ENCODE measurements around the gene PPP6R2. TPM values are rescaled to one million over a fixed set of nuclear protein-coding genes. Genes with fewer than 3 reads are reported as not detected.

Gene PPP6R2
- total RNA-seq, 2 experiments from 2014 or later: 38.3 to 41.2 TPM

DNA sequence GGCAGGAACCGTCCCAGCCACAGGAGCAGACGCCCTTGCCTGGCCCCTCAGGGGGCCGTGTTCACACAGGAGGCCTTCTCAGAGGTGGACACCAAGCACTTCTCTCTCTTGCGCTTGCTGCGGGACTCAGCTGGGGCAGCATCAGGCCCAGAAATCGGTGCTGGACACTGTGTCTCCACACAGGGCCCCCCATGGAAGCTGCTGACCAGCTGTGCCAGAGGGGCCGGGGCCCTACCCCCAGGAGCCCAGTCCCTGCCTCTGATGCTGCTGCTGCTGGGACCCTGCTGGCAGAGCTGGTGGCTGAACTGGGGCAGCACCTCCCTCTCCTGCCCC is 39.6 kb upstream of the PPP6R2 start:
- no peak overlapping the region for H3K27ac Mint-ChIP-seq
- H3K36me3 Mint-ChIP-seq: no peaks in the 10 kb centered on the region
- no peak overlapping the region for H3K4me3 Mint-ChIP-seq
- DNase-seq: no peak
- H3K9me3 Mint-ChIP-seq: no peaks in the 10 kb centered on the region
- H3K27me3 Mint-ChIP-seq: peaks cover 21% of the 10 kb centered on the region
- H3K4me1 Mint-ChIP-seq: peaks cover 9% of the 10 kb centered on the region

DNA sequence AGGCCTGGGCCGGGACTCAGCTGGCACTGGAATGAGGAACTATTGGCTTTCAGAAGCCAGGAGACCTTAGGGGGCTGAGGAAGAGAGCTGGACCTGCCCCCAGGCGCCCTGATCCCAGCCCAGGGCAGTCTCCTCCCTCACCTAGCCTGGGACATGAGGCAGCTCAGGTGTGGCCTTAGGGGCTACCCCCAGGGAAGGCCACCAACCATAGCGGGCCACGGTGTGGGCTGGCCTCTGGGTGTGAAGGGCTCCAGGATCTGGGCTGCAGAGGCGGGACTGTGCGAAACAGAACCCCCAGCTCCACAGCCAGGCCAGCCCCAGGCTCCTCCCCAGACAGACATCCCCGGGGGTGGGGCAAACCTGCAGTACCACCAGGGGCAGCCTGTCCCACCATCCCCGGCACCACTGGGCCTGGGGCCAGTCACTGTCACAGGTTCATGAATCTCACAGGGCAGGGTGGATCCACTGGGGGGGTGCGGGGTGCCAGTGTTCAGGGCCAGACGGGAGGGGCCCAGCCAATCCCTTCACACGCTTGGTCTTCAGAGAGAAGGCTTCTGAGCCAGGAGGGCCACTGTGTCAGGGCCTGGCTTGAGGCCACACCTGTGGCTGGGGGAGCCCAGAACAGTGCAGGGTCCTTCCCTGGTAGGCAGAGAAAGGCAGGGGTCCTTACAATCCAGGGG is 39.1 kb upstream of the PPP6R2 start:
- peaks cover 11% of the 10 kb centered on the region for H3K4me1 Mint-ChIP-seq
- DNase-seq: no peak

DNA sequence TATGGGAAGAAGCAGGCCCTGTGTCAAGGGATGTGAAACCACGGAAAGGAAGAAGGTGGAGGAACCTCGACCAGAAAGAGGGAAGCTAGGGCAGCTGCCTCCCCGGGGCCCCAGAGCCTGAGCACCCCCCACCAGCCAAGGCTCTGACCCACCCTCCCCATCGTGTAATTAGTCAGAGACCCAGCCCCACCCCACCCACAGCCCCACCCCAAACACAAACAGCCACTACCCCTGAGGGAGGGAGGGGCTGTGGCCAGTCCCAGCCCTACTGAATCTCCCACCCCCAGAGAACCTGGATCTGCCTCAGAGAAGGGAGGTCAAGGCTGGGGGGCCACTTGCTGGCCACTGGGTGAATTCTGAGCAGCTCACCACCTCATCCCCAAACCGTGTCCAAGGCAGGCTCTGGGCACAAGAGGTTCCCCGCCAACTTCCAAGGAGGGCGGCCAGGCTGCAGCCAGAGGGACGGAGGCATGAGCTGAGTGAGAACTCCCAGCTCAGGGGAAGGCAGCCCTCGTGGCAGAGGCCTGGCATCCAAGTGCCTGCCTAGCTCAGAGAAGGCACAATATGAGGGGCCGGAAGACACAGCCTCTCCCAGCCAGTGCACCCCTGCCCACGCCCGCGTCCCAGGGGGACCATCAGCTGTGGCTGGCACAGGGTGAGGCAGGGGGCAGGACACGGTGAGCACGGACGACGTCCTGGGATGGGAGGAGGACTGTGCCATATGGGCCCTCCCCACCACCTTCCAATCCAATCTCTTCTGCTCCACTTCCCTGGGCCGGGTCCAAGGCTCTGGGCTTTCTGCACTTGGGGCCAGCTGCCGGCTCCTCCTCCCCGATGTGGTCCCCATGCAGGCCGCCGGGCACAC is 38.4 kb upstream of the PPP6R2 start:
- Mint-ChIP-seq H3K27ac (no peak overlapping the region), H3K9me3 (no peaks in the 10 kb centered on the region), H3K27me3 (peaks cover 19% of the 10 kb centered on the region), H3K4me3 (no peak overlapping the region), H3K4me1 (peaks cover 11% of the 10 kb centered on the region), H3K36me3 (no peaks in the 10 kb centered on the region)
- DNase-seq: no peak

More for the DNA sequence above, 39.1 kb upstream of the PPP6R2 start:
- Mint-ChIP-seq H3K36me3 (no peaks in the 10 kb centered on the region), H3K27me3 (peaks cover 19% of the 10 kb centered on the region), H3K9me3 (no peaks in the 10 kb centered on the region), H3K4me3 (no peak overlapping the region), H3K27ac (no peak overlapping the region)

DNA sequence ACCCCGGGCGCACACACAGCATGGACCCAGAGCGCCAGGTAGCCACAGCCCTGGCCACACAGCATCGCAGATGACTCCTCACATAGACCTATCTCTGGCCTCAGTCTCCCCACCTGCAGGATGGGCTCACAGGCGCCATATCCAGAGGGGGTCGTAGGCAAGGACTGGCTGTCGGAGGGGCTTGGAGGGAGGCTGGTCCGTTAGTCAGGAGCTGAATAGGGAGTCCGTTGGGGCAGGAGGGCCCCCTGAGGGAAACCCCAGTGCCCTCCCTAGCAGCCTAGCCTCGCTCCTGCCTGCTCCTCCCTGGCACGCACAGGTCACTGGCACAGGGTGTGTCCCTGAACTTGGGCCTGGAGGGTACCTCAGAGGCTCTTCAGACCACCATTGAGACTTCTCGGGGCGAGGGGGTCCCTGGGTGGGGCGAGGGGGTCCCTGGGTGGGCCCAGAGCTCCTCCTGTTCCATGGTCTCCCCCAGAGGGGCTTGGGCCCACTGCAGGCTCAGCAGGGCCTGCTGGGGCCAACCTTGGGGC is 37.7 kb upstream of the PPP6R2 start:
- DNase-seq: no peak
- Mint-ChIP-seq H3K27me3 (peaks cover 19% of the 10 kb centered on the region), H3K4me3 (no peak overlapping the region), H3K4me1 (peaks cover 11% of the 10 kb centered on the region), H3K9me3 (no peaks in the 10 kb centered on the region), H3K36me3 (no peaks in the 10 kb centered on the region), H3K27ac (no peak overlapping the region)

DNA sequence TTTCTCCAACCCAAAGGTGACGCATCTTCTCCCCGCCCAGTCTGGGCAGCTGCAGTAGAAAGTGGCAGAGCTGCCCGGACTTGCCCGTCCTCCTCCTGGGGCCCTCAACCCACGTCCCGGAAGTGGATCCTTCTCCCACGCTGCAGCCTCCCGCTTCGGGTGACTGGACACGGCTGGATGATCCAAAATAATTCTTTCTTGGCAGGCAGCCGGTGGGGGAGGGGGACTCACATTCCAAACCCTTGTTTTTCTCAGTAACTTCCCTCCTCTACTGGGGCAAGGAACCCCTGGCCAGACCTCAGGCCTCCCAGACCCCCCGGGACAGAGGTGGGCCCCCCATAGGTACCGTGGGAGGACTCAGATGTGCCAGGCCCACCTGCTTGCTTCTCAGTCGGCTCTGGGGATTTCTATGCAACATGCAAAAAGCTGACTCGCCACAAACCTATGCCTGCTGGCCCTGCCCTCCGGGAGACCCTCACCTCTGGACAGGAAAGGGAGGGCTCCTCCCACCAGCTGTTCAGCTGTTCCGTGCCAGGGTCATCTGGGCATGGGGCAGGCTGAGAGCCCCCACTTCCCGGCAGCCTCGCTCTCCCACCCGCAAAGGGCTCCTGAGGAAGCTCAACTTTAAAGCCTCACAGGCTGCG is 37.1 kb upstream of the PPP6R2 start:
- no peak for DNase-seq
- H3K27ac Mint-ChIP-seq: no peak overlapping the region
- no peaks in the 10 kb centered on the region for H3K9me3 Mint-ChIP-seq
- H3K27me3 Mint-ChIP-seq: peaks cover 17% of the 10 kb centered on the region
- H3K4me3 Mint-ChIP-seq: peak overlapping the region; percentile 57
- H3K36me3 Mint-ChIP-seq: no peaks in the 10 kb centered on the region
- H3K4me1 Mint-ChIP-seq: peaks cover 11% of the 10 kb centered on the region

DNA sequence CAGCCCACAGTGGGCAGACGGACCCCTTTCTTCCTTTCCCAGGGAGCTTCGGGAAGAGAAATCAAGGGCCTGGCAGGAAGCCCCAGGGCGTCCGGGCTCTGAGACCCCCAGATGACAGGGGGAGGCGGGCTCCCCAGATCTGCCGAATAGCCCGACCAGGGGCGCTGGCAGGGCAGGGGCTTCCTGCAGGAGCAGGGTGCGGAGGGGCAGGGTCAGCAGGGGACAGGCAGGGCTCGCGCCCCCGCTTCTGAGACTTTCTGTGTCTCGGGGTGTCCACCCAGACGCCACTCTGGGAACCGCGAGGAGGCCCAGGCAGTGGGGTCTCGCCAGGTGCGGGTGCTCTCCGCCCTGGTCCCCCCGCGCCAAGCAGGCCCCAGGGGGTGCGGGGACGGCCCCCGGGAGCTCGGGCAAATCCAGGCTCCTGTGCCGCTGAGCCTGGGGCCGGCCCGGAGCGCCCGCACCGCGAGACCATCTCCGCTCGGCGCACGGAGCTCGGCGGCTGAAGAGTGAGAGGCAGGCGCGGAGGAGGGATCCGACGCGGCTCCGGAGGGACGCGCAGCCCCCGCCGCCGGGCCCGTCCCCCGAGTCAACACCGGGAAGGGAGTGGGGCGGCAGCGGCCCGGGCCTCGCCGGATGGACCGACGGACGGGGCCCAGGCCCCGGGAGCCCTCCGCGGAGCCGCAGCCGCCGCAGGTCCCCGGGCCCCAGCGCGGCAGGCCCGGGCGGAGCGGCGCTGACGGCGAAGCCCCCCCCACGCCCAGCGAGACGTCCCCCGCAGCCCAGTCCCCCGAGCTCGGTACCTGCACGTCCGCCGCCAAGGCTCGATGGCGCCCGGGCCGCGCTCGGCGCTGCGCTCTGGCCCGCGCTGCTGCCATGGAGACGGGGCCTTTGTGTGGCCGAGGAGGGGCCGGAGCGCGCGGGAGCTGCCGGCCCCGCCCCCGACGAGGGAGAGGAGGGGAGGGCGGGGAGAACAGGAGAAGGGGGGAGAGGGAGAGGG is 36.1 kb upstream of the PPP6R2 start, which contains the start of gene PLXNB2:
PLXNB2 (minus strand) TSS at position 894 of the 997 bp plus-strand sequence. CDS start 17,062 bp downstream, outside the sequence.
- Mint-ChIP-seq H3K9me3 (no peaks in the 10 kb centered on the region), H3K36me3 (no peaks in the 10 kb centered on the region), H3K27me3 (peaks cover 15% of the 10 kb centered on the region), H3K27ac (no peak within 1 kb of the TSS), H3K4me3 (no peak within 1 kb of the TSS), H3K4me1 (peaks cover 11% of the 10 kb centered on the region)
- peak; percentile 49 for DNase-seq

DNA sequence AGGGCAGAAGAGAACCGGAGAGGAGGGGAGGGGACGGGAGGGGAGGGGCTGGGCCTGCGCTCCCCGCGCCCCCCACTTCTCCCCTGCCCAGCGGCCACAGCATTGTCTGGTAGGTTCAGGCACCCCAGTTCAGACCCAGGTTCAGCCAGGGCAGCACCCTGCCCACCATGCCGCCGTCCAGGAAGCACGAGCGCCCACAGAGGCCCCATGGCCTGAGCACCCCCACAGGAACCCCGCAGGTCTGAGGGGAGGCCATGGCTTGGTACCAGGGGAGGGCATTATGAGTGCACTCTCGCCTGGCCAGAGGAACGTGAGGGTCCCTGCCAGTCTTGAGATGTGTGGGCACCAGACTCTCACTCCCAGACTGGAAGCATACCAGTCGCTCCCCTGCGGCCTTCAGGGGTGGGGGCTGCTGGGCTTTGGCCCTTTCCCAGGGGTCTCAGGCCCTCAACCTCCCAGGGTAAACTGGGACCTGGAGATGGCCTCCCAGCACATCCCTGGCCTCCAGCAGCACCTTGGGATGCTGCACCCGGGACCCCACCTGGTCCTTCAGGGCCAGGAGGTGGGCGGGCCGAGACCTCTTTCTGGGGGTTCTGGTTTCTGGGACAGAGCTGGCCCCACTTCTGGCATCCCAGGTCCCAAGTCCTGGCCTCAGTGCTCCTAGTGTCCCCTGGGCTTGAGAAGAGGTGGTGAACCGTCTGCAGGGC is 35.1 kb upstream of the PPP6R2 start:
- Mint-ChIP-seq H3K9me3 (no peaks in the 10 kb centered on the region), H3K4me1 (peaks cover 11% of the 10 kb centered on the region), H3K36me3 (no peaks in the 10 kb centered on the region), H3K27ac (no peak overlapping the region), H3K27me3 (peaks cover 15% of the 10 kb centered on the region), H3K4me3 (no peak overlapping the region)
- no peak for DNase-seq

DNA sequence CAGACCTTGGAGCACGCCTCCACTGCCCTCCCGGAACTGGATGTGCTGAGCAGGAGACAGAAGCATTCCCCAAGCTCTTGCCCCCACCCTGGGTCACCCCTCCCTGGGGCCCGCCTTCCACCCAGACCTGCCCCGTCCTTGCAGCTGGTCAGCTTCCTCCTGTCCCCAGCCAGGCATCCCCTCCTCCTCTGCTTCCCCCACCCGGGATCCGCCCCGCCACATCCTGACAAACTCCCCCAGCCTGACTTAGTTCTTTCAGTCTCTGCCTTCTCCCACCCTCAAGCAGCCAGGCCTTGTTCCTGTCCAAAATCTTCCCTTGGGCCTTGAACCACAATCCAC is 34.6 kb upstream of the PPP6R2 start:
- Mint-ChIP-seq H3K4me1 (peaks cover 11% of the 10 kb centered on the region), H3K27me3 (peaks cover 15% of the 10 kb centered on the region), H3K27ac (no peak overlapping the region), H3K9me3 (no peaks in the 10 kb centered on the region), H3K4me3 (no peak overlapping the region), H3K36me3 (no peaks in the 10 kb centered on the region)
- no peak for DNase-seq

DNA sequence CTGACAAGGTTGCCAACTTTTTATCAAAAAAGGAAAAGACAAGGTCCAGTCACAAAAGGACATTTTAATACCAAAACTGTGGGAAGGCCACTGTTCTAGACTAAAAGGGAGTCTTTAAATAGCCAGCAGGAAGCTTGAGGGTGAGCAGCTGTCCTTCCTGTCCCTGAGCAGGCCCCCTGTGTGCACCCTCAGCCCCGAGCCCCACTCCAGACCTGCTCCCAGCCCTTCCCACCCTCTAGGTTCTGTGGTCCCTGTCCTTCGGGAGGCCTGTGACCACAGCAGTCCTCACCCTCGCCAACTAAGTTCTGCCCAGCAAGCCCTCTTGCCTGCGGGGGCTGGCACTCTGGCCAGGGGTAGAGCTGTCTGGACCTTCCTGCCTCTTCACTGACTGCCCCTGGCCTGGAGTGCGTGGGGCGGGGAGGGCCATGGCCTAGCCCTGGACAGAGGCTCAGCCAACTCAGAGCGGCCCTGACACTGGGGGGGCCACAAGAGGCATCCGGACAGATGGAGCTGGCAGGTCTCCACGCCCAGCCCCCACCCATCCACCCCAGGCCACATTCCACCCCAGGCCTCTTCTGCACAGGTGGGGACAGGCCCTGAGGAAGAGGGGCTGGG is 34.0 kb upstream of the PPP6R2 start:
- Mint-ChIP-seq H3K27me3 (peaks cover 14% of the 10 kb centered on the region), H3K9me3 (no peaks in the 10 kb centered on the region), H3K4me1 (peaks cover 13% of the 10 kb centered on the region), H3K36me3 (no peaks in the 10 kb centered on the region), H3K27ac (no peak overlapping the region), H3K4me3 (no peak overlapping the region)
- DNase-seq: no peak

DNA sequence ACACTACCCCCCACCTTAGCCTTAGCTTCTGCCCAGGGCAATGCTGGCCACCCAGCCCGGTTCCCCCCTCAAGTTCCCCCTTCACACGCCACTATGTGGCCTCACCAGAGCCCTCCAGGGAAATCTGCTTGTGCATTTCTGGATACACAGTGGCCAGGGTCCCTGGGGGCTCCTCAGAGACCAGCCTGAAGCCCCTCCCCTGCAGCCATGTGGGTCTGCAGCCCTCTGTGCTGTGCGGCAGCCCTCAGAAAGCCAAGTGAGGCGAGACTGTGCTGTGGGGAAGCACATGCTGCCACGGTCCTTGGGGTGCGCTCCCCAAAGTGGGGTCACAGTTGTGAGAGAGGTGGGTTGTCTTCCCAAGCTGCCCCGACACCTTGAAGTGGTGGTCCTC is 33.5 kb upstream of the PPP6R2 start:
- H3K27me3 Mint-ChIP-seq: peaks cover 11% of the 10 kb centered on the region
- peaks cover 15% of the 10 kb centered on the region for H3K4me1 Mint-ChIP-seq
- no peak overlapping the region for H3K27ac Mint-ChIP-seq
- H3K9me3 Mint-ChIP-seq: no peaks in the 10 kb centered on the region
- no peak overlapping the region for H3K4me3 Mint-ChIP-seq
- no peak for DNase-seq
- no peaks in the 10 kb centered on the region for H3K36me3 Mint-ChIP-seq

DNA sequence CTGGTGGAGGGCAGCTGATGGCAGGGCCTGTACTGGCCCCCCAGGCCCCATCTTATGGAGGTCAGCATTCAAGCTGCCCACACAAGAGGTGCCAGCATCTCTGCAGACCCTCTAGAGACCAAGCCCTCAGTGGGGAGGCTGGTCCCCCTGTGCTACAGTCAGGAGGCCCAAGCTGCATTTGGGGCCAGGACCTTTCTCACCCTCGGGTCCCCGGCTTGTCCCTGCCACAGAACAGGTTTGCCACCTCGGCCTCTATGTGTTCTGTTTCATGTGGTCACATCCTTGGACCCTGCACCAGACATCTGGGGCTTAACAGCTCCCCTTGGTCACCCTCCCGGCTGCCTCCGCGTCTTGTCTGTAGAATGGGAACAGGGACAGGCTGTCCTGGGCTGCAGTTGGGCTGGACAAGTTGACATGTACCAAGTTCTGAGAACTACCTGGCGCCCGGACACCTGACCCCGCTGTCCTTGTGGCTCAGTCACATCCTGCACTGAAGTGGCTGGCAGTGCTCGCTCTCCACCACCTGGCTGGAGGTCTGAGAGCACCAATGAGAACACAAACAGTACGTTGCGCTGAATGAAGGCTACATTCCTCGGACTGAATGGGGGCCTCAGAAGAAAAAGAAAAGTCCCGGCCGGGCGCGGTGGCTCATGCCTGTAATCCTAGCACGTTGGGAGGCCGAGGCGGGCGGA is 33.0 kb upstream of the PPP6R2 start:
- no peak overlapping the region for H3K27ac Mint-ChIP-seq
- peaks cover 11% of the 10 kb centered on the region for H3K27me3 Mint-ChIP-seq
- no peak for DNase-seq
- H3K9me3 Mint-ChIP-seq: no peaks in the 10 kb centered on the region
- no peaks in the 10 kb centered on the region for H3K36me3 Mint-ChIP-seq
- peaks cover 16% of the 10 kb centered on the region for H3K4me1 Mint-ChIP-seq
- no peak overlapping the region for H3K4me3 Mint-ChIP-seq

DNA sequence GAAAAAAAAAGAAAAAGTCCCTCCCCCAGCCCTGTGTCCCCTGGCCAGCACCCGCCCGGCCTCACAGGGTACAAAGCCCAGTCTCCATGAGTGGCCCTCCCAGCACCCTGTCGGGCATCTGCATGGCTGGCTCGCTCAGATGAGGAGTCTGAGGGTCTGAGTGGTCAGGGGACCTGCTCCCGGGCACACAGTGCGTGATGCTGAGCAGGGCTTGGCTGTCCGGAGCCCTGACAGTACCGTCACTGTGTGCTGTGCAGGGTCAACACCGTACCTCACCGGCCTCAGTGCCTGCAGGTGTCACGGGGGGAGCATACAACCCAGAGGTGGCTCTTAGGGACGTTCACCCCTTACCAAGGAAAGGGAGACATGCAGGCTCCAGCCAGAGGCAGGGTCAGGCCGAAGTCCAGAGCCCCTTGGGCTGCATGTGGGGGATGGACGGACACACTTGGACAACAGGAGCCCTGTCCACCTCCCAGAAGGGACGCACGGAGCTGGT is 32.1 kb upstream of the PPP6R2 start:
- no peak overlapping the region for H3K27ac Mint-ChIP-seq
- no peak for DNase-seq

More for the DNA sequence above, 32.1 kb upstream of the PPP6R2 start:
- Mint-ChIP-seq H3K4me3 (no peak overlapping the region), H3K36me3 (no peaks in the 10 kb centered on the region), H3K27me3 (peaks cover 7% of the 10 kb centered on the region), H3K4me1 (peaks cover 16% of the 10 kb centered on the region), H3K9me3 (no peaks in the 10 kb centered on the region)

Data from activated naive CD8-positive, alpha-beta T cell treated with anti-CD3 and anti-CD28 coated beads for 36 hours (primary cell).